Gastrocnemius medialis (tissue), 4 donors: ENCODE results near the gene LRRC52. TPM values are rescaled to one million over a fixed set of nuclear protein-coding genes. Genes with fewer than 3 reads are reported as not detected.

ENCODE experiments used
- ATAC-seq, 2 donors: fragments of 150-250 bp; one replicate each; pipeline ENCODE4 v1.9.1; 2016
- DNase-seq, 2 donors: peaks; one replicate each; pipeline ENCODE4 v3.0.0-alpha.2; 2019
- H3K27ac ChIP-seq, 4 donors: fragments of 200-600 bp; sonication (generic); 1 replicate in 1 of 4; 2 replicates in 3 of 4; pipeline ENCODE4 v1.5.1; 2016 to 2018; ENCODE audit warnings: mild to moderate bottlenecking in 2 of 4, moderate library complexity in 1 of 4
- H3K27me3 ChIP-seq, 3 donors: fragments of 200-600 bp; sonication (generic) in 2 of 3; 1 replicate in 1 of 3; 2 replicates in 2 of 3; pipeline versions ENCODE4 v1.5.1 to v1.6.0; 2016 to 2019; ENCODE audit warnings: mild to moderate bottlenecking in 1 of 3, moderate library complexity in 1 of 3
- H3K36me3 ChIP-seq, 2 donors: fragments of 200-600 bp; sonication (generic) in 1 of 2; one replicate each; pipeline ENCODE4 v1.5.1; 2017 to 2018
- H3K4me1 ChIP-seq, 2 donors: fragments of 200-600 bp; sonication (generic) in 1 of 2; one replicate each; pipeline ENCODE4 v1.5.1; 2016 to 2017; ENCODE audit warnings: mild to moderate bottlenecking in 2 of 2
- H3K4me3 ChIP-seq, 4 donors: fragments of 200-600 bp; sonication (generic) in 3 of 4; 1 replicate in 1 of 4; 2 replicates in 3 of 4; pipeline ENCODE4 v1.5.1; 2016 to 2019; ENCODE audit warnings: mild to moderate bottlenecking in 2 of 4
- H3K9me3 ChIP-seq, 3 donors: fragments of 200-600 bp; sonication (generic) in 2 of 3; 1 replicate in 1 of 3; 2 replicates in 2 of 3; pipeline ENCODE4 v1.5.1; 2016 to 2019
- CTCF ChIP-seq, 5 experiments: fragments of 450-650 bp in 3 of 5; fragments of 200-600 bp in 2 of 5; sonication (generic) in 2 of 5; IDR thresholded peaks in 4 of 5; conservative IDR thresholded peaks in 1 of 5; 1 replicate in 4 of 5; 2 replicates in 1 of 5; pipeline ENCODE4 v1.5.1; 2016 to 2019; ENCODE audit warnings: antibody characterized with exemption in 5 of 5, mild to moderate bottlenecking in 3 of 5, moderate library complexity in 3 of 5
- POLR2A ChIP-seq, 2 donors: fragments of 450-650 bp; IDR thresholded peaks; one replicate each; pipeline ENCODE4 v1.6.1; 2017; ENCODE audit warnings: antibody characterized with exemption in 2 of 2, mild to moderate bottlenecking in 2 of 2, moderate library complexity in 2 of 2
- in situ Hi-C, 4 donors: fragments of 200-750 bp; cut with MboI; loops; one replicate each; pipeline versions ENCODE4 v1.15.0 to v1.8.0; 2017; ENCODE audit warnings: low sequenced_read_pairs in 4 of 4
- intact Hi-C: fragments of 100-400 bp; cut with DNase I; formaldehyde crosslinking; loops from one replicate; pipeline ENCODE4 v1.15.1; 2023; ENCODE audit warnings: low total_unique reads
- total RNA-seq, 4 donors: library from RNA; depleted of rRNA; stranded (reverse); fragments of >200 nt; gene quantifications; one replicate each; pipeline versions ENCODE4 v1.1.0 to v1.2.3, GENCODE V29; 2016

LRRC52 gene
- total RNA-seq, 4 donors from 2014 or later = 0.35 TPM; not detected in 3

GRCh38 chr1:165562571-165562970 is 18.8 kb downstream of the LRRC52 start:
- no peaks in the 10 kb centered on the region for H3K9me3 ChIP-seq
- no peak overlapping the region for H3K27ac ChIP-seq
- TF ChIP-seq POLR2A (IDR thresholded peaks at IDR 0.05) (no peak), CTCF (IDR thresholded peaks at IDR 0.05 in 4 of 5, conservative IDR thresholded peaks at IDR 0.05 in 1 of 5) (no peak)
- no peaks in the 10 kb centered on the region for H3K27me3 ChIP-seq
- no peaks in the 10 kb centered on the region for H3K4me1 ChIP-seq
- intact Hi-C loops (no loop called here), in situ Hi-C loops (no loop called here)
- no peak overlapping the region for H3K4me3 ChIP-seq
- no peak for DNase-seq
- no peak for ATAC-seq
- H3K36me3 ChIP-seq = no peaks in the 10 kb centered on the region

DNA sequence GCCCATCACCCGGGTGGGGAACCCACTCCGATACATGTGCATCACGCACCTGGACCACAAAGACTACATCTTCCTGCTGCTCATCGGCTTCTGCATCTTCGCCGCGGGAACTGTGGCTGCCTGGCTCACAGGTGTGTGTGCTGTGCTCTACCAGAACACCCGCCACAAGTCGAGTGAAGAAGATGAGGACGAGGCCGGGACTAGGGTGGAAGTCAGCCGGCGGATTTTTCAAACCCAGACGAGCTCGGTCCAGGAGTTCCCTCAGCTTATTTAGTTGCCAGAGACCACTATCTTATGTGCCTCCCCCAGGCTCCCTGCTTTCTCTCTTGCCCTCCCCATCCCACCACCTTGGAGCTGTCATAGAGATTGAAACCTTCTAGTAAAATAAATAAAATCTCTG is 19.8 kb downstream of the LRRC52 start:
- no peak for TF ChIP-seq POLR2A (IDR thresholded peaks at IDR 0.05)
- no peak for TF ChIP-seq CTCF (IDR thresholded peaks at IDR 0.05 in 4 of 5, conservative IDR thresholded peaks at IDR 0.05 in 1 of 5)
- Histone ChIP-seq H3K36me3 (no peaks in the 10 kb centered on the region), H3K9me3 (no peaks in the 10 kb centered on the region), H3K4me3 (no peak overlapping the region), H3K27ac (no peak overlapping the region), H3K4me1 (no peaks in the 10 kb centered on the region), H3K27me3 (no peaks in the 10 kb centered on the region)
- intact Hi-C loops = no loop called here
- ATAC-seq = no peak
- in situ Hi-C loops = no loop called here
- no peak for DNase-seq

DNA sequence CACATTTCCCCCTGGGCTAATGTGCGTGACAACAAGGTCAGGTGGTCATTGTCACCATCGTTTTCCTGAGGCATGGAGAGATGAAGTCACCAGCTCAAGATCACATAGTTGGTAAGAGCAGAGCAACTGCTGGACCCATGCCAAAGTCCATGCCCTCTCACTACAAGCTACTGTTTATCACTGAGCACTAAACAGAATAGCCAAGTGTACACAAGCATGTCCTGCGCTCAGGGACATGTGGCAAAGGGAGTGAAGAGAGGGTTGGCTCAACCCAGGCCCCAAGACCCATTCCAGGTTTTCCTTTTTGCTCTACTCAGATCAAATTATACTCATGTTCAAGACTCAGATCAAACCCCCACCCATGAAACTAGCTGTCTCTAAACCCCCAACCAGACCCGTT is 20.8 kb downstream of the LRRC52 start:
- Histone ChIP-seq H3K27ac (no peak overlapping the region), H3K4me3 (no peak overlapping the region), H3K27me3 (no peaks in the 10 kb centered on the region), H3K36me3 (no peaks in the 10 kb centered on the region), H3K4me1 (no peaks in the 10 kb centered on the region), H3K9me3 (no peaks in the 10 kb centered on the region)
- no peak for DNase-seq
- no peak for TF ChIP-seq CTCF (IDR thresholded peaks at IDR 0.05 in 4 of 5, conservative IDR thresholded peaks at IDR 0.05 in 1 of 5)
- no peak for TF ChIP-seq POLR2A (IDR thresholded peaks at IDR 0.05)
- intact Hi-C loops (no loop called here), in situ Hi-C loops (no loop called here)
- no peak for ATAC-seq

DNA sequence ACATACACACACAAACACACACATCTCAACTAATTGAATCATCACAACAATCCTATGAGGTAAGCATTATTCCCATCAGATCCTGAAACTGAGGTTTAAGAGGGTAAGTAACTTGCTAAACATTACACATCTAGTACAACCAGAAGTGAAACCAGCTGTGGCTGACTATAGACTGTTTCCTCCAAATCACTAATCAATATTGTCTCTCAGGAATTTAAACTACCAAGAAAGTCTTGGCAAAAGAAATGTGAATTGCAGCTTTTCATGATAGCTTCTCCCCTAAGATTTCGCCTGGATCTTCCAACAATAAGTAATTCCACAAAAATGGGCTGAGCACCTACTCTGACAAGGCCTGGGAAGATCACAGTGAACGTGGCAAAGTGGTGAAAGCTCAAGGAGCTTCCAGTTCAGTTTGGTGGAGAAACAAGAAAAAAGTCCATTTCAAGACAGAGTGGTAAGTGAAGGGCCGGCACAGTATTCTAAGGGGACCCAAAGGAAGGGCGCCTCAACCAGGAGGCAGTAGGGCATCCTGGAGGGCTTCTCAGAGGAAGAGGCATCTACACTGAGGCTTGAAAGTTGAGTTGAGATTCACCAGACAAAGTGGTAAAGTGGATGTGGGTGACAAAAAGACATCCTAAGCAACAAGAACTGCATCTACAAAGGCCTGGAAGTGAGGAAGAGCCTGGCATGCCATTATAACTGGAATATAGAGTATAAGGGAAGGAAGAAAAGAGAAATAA is 22.1 kb downstream of the LRRC52 start:
- TF ChIP-seq CTCF (IDR thresholded peaks at IDR 0.05 in 4 of 5, conservative IDR thresholded peaks at IDR 0.05 in 1 of 5) = no peak
- TF ChIP-seq POLR2A (IDR thresholded peaks at IDR 0.05) = no peak
- H3K27me3 ChIP-seq = no peaks in the 10 kb centered on the region
- H3K27ac ChIP-seq = no peak overlapping the region
- no peaks in the 10 kb centered on the region for H3K36me3 ChIP-seq
- intact Hi-C loops (no loop called here), in situ Hi-C loops (no loop called here)
- H3K4me3 ChIP-seq = no peak overlapping the region
- no peaks in the 10 kb centered on the region for H3K9me3 ChIP-seq
- H3K4me1 ChIP-seq = no peaks in the 10 kb centered on the region
- DNase-seq (no peak), ATAC-seq (no peak)

DNA sequence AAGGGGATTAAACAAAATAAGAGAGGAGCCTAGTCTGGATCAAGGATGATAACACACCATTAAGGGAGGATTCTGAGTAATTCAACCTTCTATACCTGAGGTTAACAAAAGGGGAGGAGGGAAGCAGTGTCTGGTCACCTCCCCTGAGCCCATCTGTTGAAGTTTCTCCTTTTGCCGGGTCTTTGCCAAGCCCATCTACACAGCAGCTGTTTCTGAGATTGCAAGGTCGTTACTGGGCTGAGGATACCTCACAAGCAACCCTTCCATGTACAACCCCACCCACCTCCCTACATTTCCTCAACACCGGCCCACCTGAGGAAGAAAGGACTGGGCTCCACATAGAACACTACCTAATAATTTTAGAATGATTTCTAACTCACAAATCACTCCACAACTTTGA is 26.3 kb downstream of the LRRC52 start:
- Histone ChIP-seq H3K9me3 (no peaks in the 10 kb centered on the region), H3K4me1 (no peaks in the 10 kb centered on the region), H3K36me3 (no peaks in the 10 kb centered on the region), H3K27ac (no peak overlapping the region), H3K27me3 (no peaks in the 10 kb centered on the region), H3K4me3 (no peak overlapping the region)
- DNase-seq (no peak), ATAC-seq (no peak)
- in situ Hi-C loops = no loop called here
- intact Hi-C loops = no loop called here
- TF ChIP-seq POLR2A (IDR thresholded peaks at IDR 0.05) (no peak), CTCF (IDR thresholded peaks at IDR 0.05 in 4 of 5, conservative IDR thresholded peaks at IDR 0.05 in 1 of 5) (no peak)
